Measurements from ENCODE around the gene LRRC8B. TPM values are rescaled to one million over a fixed set of nuclear protein-coding genes. Genes with fewer than 3 reads are reported as not detected.

Gene LRRC8B
- total and polyA plus RNA-seq, 9 donors: 1.2 to 9.3 (median 6.8) TPM

GRCh38 chr1:89582571-89582970 lies 57.9 kb downstream of the LRRC8B start:
- no peaks in the 10 kb centered on the region for H3K4me1 ChIP-seq (ENCODE audit: insufficient read depth)
- H3K27ac ChIP-seq: no peak overlapping the region
- no peaks in the 10 kb centered on the region for H3K36me3 ChIP-seq
- DNase-seq: no peak
- intact Hi-C loops (cut with DNase I): no loop called here
- TF ChIP-seq CTCF (IDR thresholded peaks at IDR 0.05): no peak
- TF ChIP-seq POLR2A (IDR thresholded peaks at IDR 0.05): no peak
- TF ChIP-seq EP300 (IDR thresholded peaks at IDR 0.05): no peak
- no peaks in the 10 kb centered on the region for H3K27me3 ChIP-seq
- H3K9me3 ChIP-seq: no peaks in the 10 kb centered on the region
- no peak overlapping the region for H3K4me3 ChIP-seq
- WGBS, 3 donors: 94 to 97% (median 95%) methylated on average over 9 of the region's 9 CpGs

GRCh38 chr1:89584211-89584610 lies 59.6 kb downstream of the LRRC8B start:
- H3K27ac ChIP-seq: no peak overlapping the region
- no peaks in the 10 kb centered on the region for H3K36me3 ChIP-seq
- H3K27me3 ChIP-seq: no peaks in the 10 kb centered on the region
- no peak for DNase-seq
- no peaks in the 10 kb centered on the region for H3K4me1 ChIP-seq (ENCODE audit: insufficient read depth)
- no peaks in the 10 kb centered on the region for H3K9me3 ChIP-seq
- intact Hi-C loops (cut with DNase I): no loop called here
- H3K4me3 ChIP-seq: no peak overlapping the region
- no peak for TF ChIP-seq POLR2A (IDR thresholded peaks at IDR 0.05)
- TF ChIP-seq EP300 (IDR thresholded peaks at IDR 0.05): no peak
- no peak for TF ChIP-seq CTCF (IDR thresholded peaks at IDR 0.05)
- 90 to 96% (median 94%) methylated on average over 2 of the region's 2 CpGs for WGBS, 3 donors

GRCh38 chr1:89584781-89585180 lies 60.2 kb downstream of the LRRC8B start:
- 68 to 78% (median 71%) methylated on average over 3 of the region's 3 CpGs for WGBS, 3 donors
- intact Hi-C loops (cut with DNase I): no loop called here
- H3K36me3 ChIP-seq: no peaks in the 10 kb centered on the region
- no peak for DNase-seq
- no peaks in the 10 kb centered on the region for H3K4me1 ChIP-seq (ENCODE audit: insufficient read depth)
- H3K9me3 ChIP-seq: no peaks in the 10 kb centered on the region
- H3K27me3 ChIP-seq: no peaks in the 10 kb centered on the region
- H3K4me3 ChIP-seq: no peak overlapping the region
- TF ChIP-seq EP300 (IDR thresholded peaks at IDR 0.05): no peak
- TF ChIP-seq POLR2A (IDR thresholded peaks at IDR 0.05): no peak
- TF ChIP-seq CTCF (IDR thresholded peaks at IDR 0.05): no peak
- no peak overlapping the region for H3K27ac ChIP-seq

GRCh38 chr1:89587729-89588161 lies 63.1 kb downstream of the LRRC8B start:
- H3K36me3 ChIP-seq: no peaks in the 10 kb centered on the region
- H3K27me3 ChIP-seq: no peaks in the 10 kb centered on the region
- intact Hi-C loops (cut with DNase I): no loop called here
- TF ChIP-seq CTCF (IDR thresholded peaks at IDR 0.05): no peak
- no peak for TF ChIP-seq EP300 (IDR thresholded peaks at IDR 0.05)
- no peak for TF ChIP-seq POLR2A (IDR thresholded peaks at IDR 0.05)
- H3K27ac ChIP-seq: no peak overlapping the region
- H3K9me3 ChIP-seq: no peaks in the 10 kb centered on the region
- 88 to 99% (median 94%) methylated on average over 4 of the region's 4 CpGs for WGBS, 3 donors
- H3K4me1 ChIP-seq (ENCODE audit: insufficient read depth): no peaks in the 10 kb centered on the region
- DNase-seq: no peak
- no peak overlapping the region for H3K4me3 ChIP-seq

All from ovary (tissue), 9 donors.